VCaP (cell line): ENCODE measurements around the gene CAPS2.
"Not testable (repeated sequence)": the region's sequence is repeated elsewhere in the genome, so short reads cannot be mapped to it uniquely, and the experiment has no call there.

Experiments
- H3K27ac ChIP-seq: fragments of 450-650 bp; 2 replicates; pipeline ENCODE4 v1.5.1; 2017
- TF ChIP-seq, protein P1 (sequence below): fragments of 450-650 bp; conservative IDR thresholded peaks from 2 replicates; pipeline ENCODE4 v1.5.1; 2017; ENCODE audit warnings: mild to moderate bottlenecking, moderate library complexity

CAPS2 gene

DNA sequence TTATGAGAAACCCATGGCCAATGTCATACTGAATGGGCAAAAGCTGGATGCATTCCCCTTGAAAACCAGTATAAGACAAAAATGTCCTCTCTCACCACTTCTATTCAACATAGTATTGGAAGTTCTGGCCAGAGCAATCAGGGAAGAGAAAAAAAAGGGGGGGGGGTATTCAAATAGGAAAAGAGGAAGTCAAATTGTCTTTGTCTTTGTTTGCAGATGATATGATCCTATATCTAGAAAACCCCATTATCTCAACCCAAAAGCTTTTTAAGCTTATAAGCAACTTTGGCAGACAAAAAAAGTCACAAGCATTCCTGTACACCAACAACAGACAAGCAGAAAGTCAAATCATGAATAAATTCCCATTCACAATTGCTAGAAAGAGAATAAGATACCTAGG lies 23.9 kb upstream of the CAPS2 start:
- no peak overlapping the region for H3K27ac ChIP-seq
- TF ChIP-seq, protein P1, sequence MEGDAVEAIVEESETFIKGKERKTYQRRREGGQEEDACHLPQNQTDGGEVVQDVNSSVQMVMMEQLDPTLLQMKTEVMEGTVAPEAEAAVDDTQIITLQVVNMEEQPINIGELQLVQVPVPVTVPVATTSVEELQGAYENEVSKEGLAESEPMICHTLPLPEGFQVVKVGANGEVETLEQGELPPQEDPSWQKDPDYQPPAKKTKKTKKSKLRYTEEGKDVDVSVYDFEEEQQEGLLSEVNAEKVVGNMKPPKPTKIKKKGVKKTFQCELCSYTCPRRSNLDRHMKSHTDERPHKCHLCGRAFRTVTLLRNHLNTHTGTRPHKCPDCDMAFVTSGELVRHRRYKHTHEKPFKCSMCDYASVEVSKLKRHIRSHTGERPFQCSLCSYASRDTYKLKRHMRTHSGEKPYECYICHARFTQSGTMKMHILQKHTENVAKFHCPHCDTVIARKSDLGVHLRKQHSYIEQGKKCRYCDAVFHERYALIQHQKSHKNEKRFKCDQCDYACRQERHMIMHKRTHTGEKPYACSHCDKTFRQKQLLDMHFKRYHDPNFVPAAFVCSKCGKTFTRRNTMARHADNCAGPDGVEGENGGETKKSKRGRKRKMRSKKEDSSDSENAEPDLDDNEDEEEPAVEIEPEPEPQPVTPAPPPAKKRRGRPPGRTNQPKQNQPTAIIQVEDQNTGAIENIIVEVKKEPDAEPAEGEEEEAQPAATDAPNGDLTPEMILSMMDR = no peak

DNA sequence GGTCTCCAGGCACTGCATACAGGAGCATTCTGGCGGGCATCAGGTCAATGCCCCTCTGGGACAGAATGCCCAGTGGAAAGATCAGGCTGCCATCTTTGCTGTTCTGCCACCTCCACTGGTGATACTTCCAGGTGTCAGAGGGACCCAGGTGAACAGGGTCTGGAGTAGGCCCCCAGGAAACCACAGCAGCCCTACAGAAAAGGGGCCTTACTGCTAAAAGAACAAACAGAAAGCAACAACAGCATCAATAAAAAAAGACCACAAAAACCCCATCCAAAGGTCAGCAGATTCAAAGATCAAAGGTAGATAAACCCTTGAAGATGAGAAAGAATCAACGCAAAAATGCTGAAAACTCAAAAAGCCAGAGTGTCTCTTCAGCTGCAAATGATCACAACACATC lies 20.3 kb upstream of the CAPS2 start:
- TF ChIP-seq, protein P1 = no peak

DNA sequence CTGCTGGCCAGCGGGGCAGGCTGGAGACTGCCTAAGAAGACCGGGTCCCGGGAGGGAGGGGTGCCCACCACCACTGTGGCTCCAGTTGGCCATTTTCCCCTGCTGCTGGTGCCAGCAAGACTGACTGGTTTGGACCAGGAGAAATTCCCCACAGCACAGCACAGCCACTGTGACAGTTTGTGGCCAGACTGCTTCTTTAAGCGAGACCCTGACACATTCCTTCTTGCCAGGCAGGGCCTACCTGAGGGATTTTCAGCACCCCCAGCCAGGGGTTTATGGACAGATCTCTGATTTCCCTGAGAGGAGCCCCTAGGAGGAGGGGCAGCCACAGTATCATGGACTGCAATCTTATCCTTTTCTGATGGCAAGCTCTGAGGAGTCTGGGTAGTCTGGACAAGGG lies 19.8 kb upstream of the CAPS2 start:
- H3K27ac ChIP-seq = no peak overlapping the region
- TF ChIP-seq, protein P1 = no peak

More for the DNA sequence above, 20.3 kb upstream of the CAPS2 start:
- H3K27ac ChIP-seq = no peak overlapping the region

DNA sequence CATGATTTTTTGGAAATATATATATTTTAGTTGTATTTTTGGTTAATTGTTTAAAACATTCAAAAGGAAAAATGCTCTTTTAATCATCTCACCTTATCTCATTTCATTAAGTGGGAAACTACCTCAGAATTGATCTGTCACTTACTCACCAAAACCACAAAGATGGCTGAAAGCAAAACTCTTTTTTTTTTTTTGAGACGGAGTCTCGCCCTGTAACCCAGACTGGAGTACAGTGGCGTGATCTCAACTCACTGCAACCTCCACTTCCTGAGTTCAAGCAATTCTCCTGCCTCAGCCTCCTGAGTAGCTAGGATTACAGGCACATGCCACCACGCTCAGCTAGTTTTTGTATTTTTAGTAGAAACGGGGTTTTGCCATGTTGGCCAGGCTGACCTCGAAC lies 16.1 kb upstream of the CAPS2 start:
- H3K27ac ChIP-seq = not testable (repeated sequence)

- TF ChIP-seq, protein P1 = no peak
- H3K27ac ChIP-seq = no peak overlapping the region
Observed at GRCh38 chr12:75345531-75345930, 15.4 kb upstream of the CAPS2 start.

DNA sequence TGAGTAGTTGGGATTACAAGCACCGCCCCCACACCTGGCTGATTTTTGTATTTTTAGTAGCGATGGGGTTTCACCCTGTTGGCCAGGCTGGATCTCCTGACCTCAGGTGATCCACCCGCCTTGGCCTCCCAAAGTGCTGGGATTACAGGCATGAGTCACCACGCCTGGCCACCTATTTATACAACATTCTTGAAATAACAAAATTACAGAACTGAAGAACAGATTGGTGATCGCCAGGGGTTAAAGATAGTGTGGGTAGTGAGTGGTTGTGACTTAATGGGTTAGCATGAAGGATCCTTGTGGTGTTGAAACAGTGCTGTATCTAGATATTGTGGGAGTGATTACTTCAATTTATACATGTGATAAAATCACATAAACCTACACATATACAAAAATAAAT lies 11.7 kb upstream of the CAPS2 start:
- TF ChIP-seq, protein P1 = no peak
- no peak overlapping the region for H3K27ac ChIP-seq

GRCh38 chr12:75337905-75338304 lies 7.8 kb upstream of the CAPS2 start:
- no peak overlapping the region for H3K27ac ChIP-seq
- TF ChIP-seq, protein P1 = no peak

- TF ChIP-seq, protein P1 = peak; percentile 81
- no peak within 1 kb of the TSS for H3K27ac ChIP-seq
Observed at GRCh38 chr12:75334384-75335030, 4.4 kb upstream of the CAPS2 start, which contains the start of gene GLIPR1L1. Gene GLIPR1L1 (plus strand): TSS chr12:75334670. CDS start chr12:75334729, 59 bp downstream.
